Suprapubic skin (tissue), 4 donors: ENCODE measurements around the gene TMEM95.
"Not testable (repeated sequence)": the region's sequence is repeated elsewhere in the genome, so short reads cannot be mapped to it uniquely, and the experiment has no call there.

Experiments
- EP300 ChIP-seq: sonication (generic); formaldehyde crosslinking; IDR thresholded peaks from one replicate; pipeline ENCODE4 v1.6.1; 2017; ENCODE audit warnings: antibody characterized with exemption
- POLR2A ChIP-seq, 2 donors: fragments of 450-650 bp; IDR thresholded peaks; one replicate each; pipeline ENCODE4 v1.6.1; 2017; ENCODE audit warnings: antibody characterized with exemption in 2 of 2, mild to moderate bottlenecking in 2 of 2, moderate library complexity in 2 of 2
- POLR2AphosphoS5 ChIP-seq, 3 donors: sonication (generic); formaldehyde crosslinking; IDR thresholded peaks; one replicate each; pipeline ENCODE4 v1.6.1; 2017; ENCODE audit warnings: antibody characterized with exemption in 3 of 3
- TF ChIP-seq, protein P1 (sequence below), 2 donors: fragments of 200-600 bp in 1 of 2; fragments of 450-650 bp in 1 of 2; sonication (generic) in 1 of 2; IDR thresholded peaks; one replicate each; pipeline ENCODE4 v1.5.1; 2016 to 2019; ENCODE audit warnings: antibody characterized with exemption in 2 of 2, mild to moderate bottlenecking in 1 of 2, moderate library complexity in 1 of 2

- TF ChIP-seq, protein P1, sequence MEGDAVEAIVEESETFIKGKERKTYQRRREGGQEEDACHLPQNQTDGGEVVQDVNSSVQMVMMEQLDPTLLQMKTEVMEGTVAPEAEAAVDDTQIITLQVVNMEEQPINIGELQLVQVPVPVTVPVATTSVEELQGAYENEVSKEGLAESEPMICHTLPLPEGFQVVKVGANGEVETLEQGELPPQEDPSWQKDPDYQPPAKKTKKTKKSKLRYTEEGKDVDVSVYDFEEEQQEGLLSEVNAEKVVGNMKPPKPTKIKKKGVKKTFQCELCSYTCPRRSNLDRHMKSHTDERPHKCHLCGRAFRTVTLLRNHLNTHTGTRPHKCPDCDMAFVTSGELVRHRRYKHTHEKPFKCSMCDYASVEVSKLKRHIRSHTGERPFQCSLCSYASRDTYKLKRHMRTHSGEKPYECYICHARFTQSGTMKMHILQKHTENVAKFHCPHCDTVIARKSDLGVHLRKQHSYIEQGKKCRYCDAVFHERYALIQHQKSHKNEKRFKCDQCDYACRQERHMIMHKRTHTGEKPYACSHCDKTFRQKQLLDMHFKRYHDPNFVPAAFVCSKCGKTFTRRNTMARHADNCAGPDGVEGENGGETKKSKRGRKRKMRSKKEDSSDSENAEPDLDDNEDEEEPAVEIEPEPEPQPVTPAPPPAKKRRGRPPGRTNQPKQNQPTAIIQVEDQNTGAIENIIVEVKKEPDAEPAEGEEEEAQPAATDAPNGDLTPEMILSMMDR (IDR thresholded peaks at IDR 0.05): not testable (repeated sequence)
- not testable (repeated sequence) for TF ChIP-seq POLR2AphosphoS5 (IDR thresholded peaks at IDR 0.05); EP300; POLR2A (IDR thresholded peaks at IDR 0.05)
These were observed 22.3 kb upstream of the TMEM95 start for GRCh38 chr17:7332600-7333069.
